Measurements from ENCODE around the gene METTL2A.
"Not testable (repeated sequence)": the region's sequence is repeated elsewhere in the genome, so short reads cannot be mapped to it uniquely, and the experiment has no call there.

METTL2A gene

GRCh38 chr17:62423647-62424461 lies at the start of gene METTL2A:
TSS of gene METTL2A (plus strand) at chr17:62423897. CDS start at chr17:62423903, 6 bp downstream.
- Mint-ChIP-seq H3K4me3 (peak within 1 kb of the TSS; percentile 99), H3K4me1 (peaks cover 32% of the 10 kb centered on the region), H3K27ac (peak within 1 kb of the TSS; percentile 93)
- CTCF ChIA-PET, H3K27me3 Mint-ChIP-seq, H3K36me3 Mint-ChIP-seq, H3K9me3 Mint-ChIP-seq: not testable (repeated sequence)
- peak; percentile 94 for DNase-seq

- no peak for DNase-seq
- H3K36me3 Mint-ChIP-seq: no peaks in the 10 kb centered on the region
- CTCF ChIA-PET: no interaction called here
- H3K4me1 Mint-ChIP-seq: no peaks in the 10 kb centered on the region
- peaks cover 15% of the 10 kb centered on the region for H3K27me3 Mint-ChIP-seq
- no peak within 1 kb of the TSS for H3K27ac Mint-ChIP-seq
- no peaks in the 10 kb centered on the region for H3K9me3 Mint-ChIP-seq
- no peak within 1 kb of the TSS for H3K4me3 Mint-ChIP-seq
These were observed 43.4 kb upstream of the METTL2A start, which contains the start of gene EFCAB3 for GRCh38 chr17:62380253-62380652. TSS of gene EFCAB3 (plus strand) at chr17:62380553. CDS start at chr17:62382980, 2,427 bp downstream.

- Mint-ChIP-seq H3K9me3 (no peaks in the 10 kb centered on the region), H3K4me1 (no peaks in the 10 kb centered on the region), H3K27ac (no peak overlapping the region), H3K27me3 (peaks cover 16% of the 10 kb centered on the region), H3K36me3 (no peaks in the 10 kb centered on the region), H3K4me3 (no peak overlapping the region)
- CTCF ChIA-PET: no interaction called here
- DNase-seq: no peak
These were observed 42.1 kb upstream of the METTL2A start for GRCh38 chr17:62381561-62381960.

GRCh38 chr17:62388856-62389255 lies 34.8 kb upstream of the METTL2A start:
- Mint-ChIP-seq H3K27me3 (peaks cover 4% of the 10 kb centered on the region), H3K27ac (no peak overlapping the region), H3K9me3 (no peaks in the 10 kb centered on the region), H3K4me3 (no peak overlapping the region), H3K4me1 (no peaks in the 10 kb centered on the region), H3K36me3 (no peaks in the 10 kb centered on the region)
- DNase-seq: no peak
- CTCF ChIA-PET: no interaction called here

GRCh38 chr17:62392908-62393307 lies 30.8 kb upstream of the METTL2A start:
- DNase-seq: no peak
- CTCF ChIA-PET: no interaction called here
- no peaks in the 10 kb centered on the region for H3K9me3 Mint-ChIP-seq

GRCh38 chr17:62398891-62399290 lies 24.8 kb upstream of the METTL2A start:
- Mint-ChIP-seq H3K9me3 (no peaks in the 10 kb centered on the region), H3K27me3 (peaks cover 17% of the 10 kb centered on the region), H3K36me3 (no peaks in the 10 kb centered on the region), H3K27ac (no peak overlapping the region), H3K4me3 (no peak overlapping the region), H3K4me1 (no peaks in the 10 kb centered on the region)
- CTCF ChIA-PET: no interaction called here
- DNase-seq: no peak

More at GRCh38 chr17:62392908-62393307, 30.8 kb upstream of the METTL2A start:
- Mint-ChIP-seq H3K4me1 (no peaks in the 10 kb centered on the region), H3K4me3 (no peak overlapping the region), H3K27ac (no peak overlapping the region), H3K27me3 (peaks cover 6% of the 10 kb centered on the region), H3K36me3 (no peaks in the 10 kb centered on the region)

GRCh38 chr17:62405451-62405850 lies 18.2 kb upstream of the METTL2A start:
- Mint-ChIP-seq H3K4me1 (no peaks in the 10 kb centered on the region), H3K36me3 (no peaks in the 10 kb centered on the region), H3K9me3 (no peaks in the 10 kb centered on the region), H3K27me3 (peaks cover 18% of the 10 kb centered on the region), H3K4me3 (no peak overlapping the region), H3K27ac (no peak overlapping the region)
- CTCF ChIA-PET: interaction anchor here (0.7 kb wide), 1 partner anchor 11 kb away, joined by 3 read pairs; no protein-coding TSS in a partner anchor
- no peak for DNase-seq

GRCh38 chr17:62413090-62413489 lies 10.6 kb upstream of the METTL2A start:
- H3K36me3 Mint-ChIP-seq, H3K9me3 Mint-ChIP-seq, H3K27ac Mint-ChIP-seq, H3K4me3 Mint-ChIP-seq, H3K4me1 Mint-ChIP-seq, DNase-seq, CTCF ChIA-PET: not testable (repeated sequence)
- H3K27me3 Mint-ChIP-seq: peaks cover 35% of the 10 kb centered on the region

- Mint-ChIP-seq H3K36me3 (peaks cover 12% of the 10 kb centered on the region), H3K4me1 (peaks cover 32% of the 10 kb centered on the region)
- H3K27me3 Mint-ChIP-seq, H3K27ac Mint-ChIP-seq, H3K9me3 Mint-ChIP-seq, DNase-seq, CTCF ChIA-PET, H3K4me3 Mint-ChIP-seq: not testable (repeated sequence)
These were observed 2.5 kb downstream of the METTL2A start for GRCh38 chr17:62426214-62426613.

GRCh38 chr17:62435251-62435650 lies 11.6 kb downstream of the METTL2A start:
- not testable (repeated sequence) for H3K27me3 Mint-ChIP-seq, H3K27ac Mint-ChIP-seq

GRCh38 chr17:62441181-62441580 lies 17.5 kb downstream of the METTL2A start:
- CTCF ChIA-PET, H3K4me3 Mint-ChIP-seq, H3K9me3 Mint-ChIP-seq, DNase-seq, H3K27ac Mint-ChIP-seq, H3K27me3 Mint-ChIP-seq, H3K4me1 Mint-ChIP-seq: not testable (repeated sequence)
- peaks cover 22% of the 10 kb centered on the region for H3K36me3 Mint-ChIP-seq

More at GRCh38 chr17:62435251-62435650, 11.6 kb downstream of the METTL2A start:
- CTCF ChIA-PET, H3K4me1 Mint-ChIP-seq, H3K9me3 Mint-ChIP-seq, H3K4me3 Mint-ChIP-seq, DNase-seq: not testable (repeated sequence)
- H3K36me3 Mint-ChIP-seq: peaks cover 18% of the 10 kb centered on the region

- H3K9me3 Mint-ChIP-seq: no peaks in the 10 kb centered on the region
- no peak overlapping the region for H3K27ac Mint-ChIP-seq
- H3K27me3 Mint-ChIP-seq: no peaks in the 10 kb centered on the region
- H3K4me3 Mint-ChIP-seq: no peak overlapping the region
- peaks cover 32% of the 10 kb centered on the region for H3K36me3 Mint-ChIP-seq
- DNase-seq: no peak
- H3K4me1 Mint-ChIP-seq: no peaks in the 10 kb centered on the region
- CTCF ChIA-PET: no interaction called here
These were observed 20.4 kb downstream of the METTL2A start for GRCh38 chr17:62444063-62444462.

GRCh38 chr17:62445791-62446190 lies 22.1 kb downstream of the METTL2A start:
- H3K4me1 Mint-ChIP-seq, DNase-seq, H3K9me3 Mint-ChIP-seq, H3K27me3 Mint-ChIP-seq, H3K4me3 Mint-ChIP-seq, CTCF ChIA-PET, H3K27ac Mint-ChIP-seq: not testable (repeated sequence)
- peaks cover 30% of the 10 kb centered on the region for H3K36me3 Mint-ChIP-seq

- H3K9me3 Mint-ChIP-seq, H3K4me3 Mint-ChIP-seq, CTCF ChIA-PET, H3K27ac Mint-ChIP-seq, DNase-seq, H3K27me3 Mint-ChIP-seq: not testable (repeated sequence)
- Mint-ChIP-seq H3K36me3 (peaks cover 20% of the 10 kb centered on the region), H3K4me1 (peaks cover 11% of the 10 kb centered on the region)
These were observed 28.5 kb downstream of the METTL2A start for GRCh38 chr17:62452195-62452594.

GRCh38 chr17:62453041-62453440 lies 29.3 kb downstream of the METTL2A start:
- DNase-seq, CTCF ChIA-PET, H3K4me3 Mint-ChIP-seq, H3K27ac Mint-ChIP-seq, H3K27me3 Mint-ChIP-seq, H3K9me3 Mint-ChIP-seq: not testable (repeated sequence)
- Mint-ChIP-seq H3K36me3 (peaks cover 12% of the 10 kb centered on the region), H3K4me1 (peaks cover 11% of the 10 kb centered on the region)

All from activated naive CD4-positive, alpha-beta T cell treated with anti-CD3 and anti-CD28 coated beads, Interleukin-2, amount 10 ng/mL, durations not matched to agents 7 days and 5 days (primary cell).